GM15510 (cell line): ENCODE results near the gene CCDC24.

ENCODE experiments used
- POLR2A ChIP-seq: IDR thresholded peaks from 3 replicates; pipeline ENCODE4 v1.6.1; 2011; ENCODE audit warnings: borderline replicate concordance; ENCODE audit not compliant: insufficient read length; ENCODE audit errors: extremely low read depth

CCDC24 gene

GRCh38 chr1:43973981-43974442 is 17.4 kb upstream of the CCDC24 start:
- no peak for TF ChIP-seq POLR2A

DNA sequence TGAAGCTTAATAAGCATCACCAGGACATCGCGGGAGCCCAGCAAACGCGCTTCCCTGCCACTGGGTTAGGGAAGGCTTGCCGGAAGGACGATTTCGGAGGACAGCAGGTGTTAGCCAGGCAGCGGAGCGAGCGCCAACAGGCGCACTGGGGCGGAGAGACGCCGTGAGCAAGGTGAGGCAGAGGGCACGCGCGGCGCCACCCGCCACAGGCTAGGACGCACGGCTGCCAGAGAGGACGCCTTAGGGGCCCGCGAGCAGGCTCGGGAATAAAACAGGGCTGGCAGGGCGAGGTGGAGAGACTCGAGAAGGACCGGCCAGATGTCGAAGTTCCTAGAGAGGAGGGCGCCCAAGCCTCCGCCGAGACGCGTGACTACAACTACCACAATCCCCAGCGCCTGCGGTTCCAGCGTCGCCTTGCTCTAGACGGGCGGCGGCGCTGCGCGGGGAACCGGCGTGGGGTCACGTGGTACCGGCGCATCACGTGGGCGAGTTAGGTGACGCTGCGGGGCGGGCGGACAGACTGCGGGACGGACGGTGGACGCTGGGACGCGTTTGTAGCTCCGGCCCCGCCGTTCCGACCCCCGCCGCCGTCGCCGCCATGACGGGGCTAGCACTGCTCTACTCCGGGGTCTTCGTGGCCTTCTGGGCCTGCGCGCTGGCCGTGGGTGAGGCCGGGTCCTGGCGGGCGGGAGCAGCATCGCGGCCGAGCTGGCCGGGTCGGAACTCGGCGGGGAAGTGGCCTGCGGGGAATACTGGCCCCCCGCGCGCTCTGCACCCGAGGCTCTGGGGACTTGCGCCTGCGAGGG is 16.8 kb upstream of the CCDC24 start, which contains the start of gene ATP6V0B:
TSS of gene ATP6V0B (plus strand) at position 518 of the 806 bp plus-strand sequence. CDS start at position 599, 81 bp downstream.
- TF ChIP-seq POLR2A: peak; percentile 87

GRCh38 chr1:43975249-43975961 is 16.0 kb upstream of the CCDC24 start:
- no peak for TF ChIP-seq POLR2A

GRCh38 chr1:43976045-43976444 is 15.4 kb upstream of the CCDC24 start:
- no peak for TF ChIP-seq POLR2A

DNA sequence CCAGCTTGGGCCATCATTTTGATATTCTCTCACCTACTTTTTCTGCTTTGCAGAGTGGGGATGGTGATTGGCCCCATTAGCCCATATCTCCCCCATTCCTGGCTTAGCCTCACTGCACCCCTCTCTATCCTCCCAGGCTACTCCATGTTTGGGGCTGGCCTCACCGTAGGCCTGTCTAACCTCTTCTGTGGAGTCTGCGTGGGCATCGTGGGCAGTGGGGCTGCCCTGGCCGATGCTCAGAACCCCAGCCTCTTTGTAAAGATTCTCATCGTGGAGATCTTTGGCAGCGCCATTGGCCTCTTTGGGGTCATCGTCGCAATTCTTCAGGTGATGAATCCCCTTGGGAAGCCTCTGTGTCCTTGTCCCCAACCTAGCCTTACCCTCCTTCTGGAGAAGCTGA is 14.5 kb upstream of the CCDC24 start:
- no peak for TF ChIP-seq POLR2A

- TF ChIP-seq POLR2A: no peak
Measured at GRCh38 chr1:43977376-43978263, 13.8 kb upstream of the CCDC24 start.

DNA sequence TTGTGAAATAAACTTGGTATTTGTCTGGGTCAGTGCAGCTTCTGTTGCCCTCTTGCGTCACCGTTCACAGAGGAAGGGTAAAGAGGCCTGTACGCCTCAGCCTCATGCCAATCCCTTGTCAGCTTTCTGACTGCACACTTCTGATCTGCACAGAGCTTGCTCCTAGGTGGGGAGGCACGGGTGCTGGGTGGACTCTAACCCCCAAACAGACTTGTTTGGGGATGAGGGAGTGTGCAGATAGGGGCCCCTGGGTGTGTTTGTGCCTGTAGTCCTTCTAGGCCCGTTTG is 13.2 kb upstream of the CCDC24 start:
- no peak for TF ChIP-seq POLR2A

DNA sequence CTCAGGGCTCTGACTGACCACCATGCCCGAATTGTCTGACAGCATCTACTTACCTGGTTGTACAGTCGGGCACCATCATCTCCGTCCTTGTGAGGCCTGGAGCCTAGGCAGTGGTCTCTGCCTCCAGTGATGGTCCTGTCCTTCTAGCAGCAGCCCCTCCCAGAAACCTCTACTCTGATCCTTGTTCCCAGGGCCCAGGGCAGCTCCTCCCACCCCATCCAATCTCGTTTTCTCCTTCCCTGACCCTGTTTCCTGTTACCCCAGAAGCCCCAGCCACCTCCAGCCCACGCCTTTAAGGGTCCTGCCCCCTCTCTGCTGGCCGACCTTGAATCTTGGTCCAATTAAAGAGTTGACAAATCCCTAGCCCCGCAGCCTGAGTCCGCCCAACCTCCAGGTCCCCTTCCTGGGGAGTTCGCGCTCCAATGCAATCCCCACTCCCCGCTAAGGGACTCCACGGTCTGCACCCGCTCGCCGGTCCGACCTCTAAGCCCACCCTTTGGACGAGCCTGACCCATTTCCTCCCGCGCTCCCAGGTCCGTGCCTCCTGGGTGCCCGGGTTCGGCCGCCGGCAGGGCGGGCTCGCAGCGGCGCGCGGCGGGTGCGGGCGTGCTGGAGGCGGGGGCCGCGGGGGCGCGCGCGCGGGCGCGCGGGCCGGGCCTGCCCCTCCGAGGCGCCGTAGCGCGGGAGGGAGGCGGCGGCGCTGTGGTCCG is 12.7 kb upstream of the CCDC24 start, which contains the start of gene B4GALT2:
TSS of gene B4GALT2 (plus strand) at position 660 of the 710 bp plus-strand sequence. CDS start 1,951 bp downstream, outside the sequence.
- peak; percentile 17 for TF ChIP-seq POLR2A

- TF ChIP-seq POLR2A: no peak
Measured at GRCh38 chr1:43979261-43979527, 12.2 kb upstream of the CCDC24 start.

DNA sequence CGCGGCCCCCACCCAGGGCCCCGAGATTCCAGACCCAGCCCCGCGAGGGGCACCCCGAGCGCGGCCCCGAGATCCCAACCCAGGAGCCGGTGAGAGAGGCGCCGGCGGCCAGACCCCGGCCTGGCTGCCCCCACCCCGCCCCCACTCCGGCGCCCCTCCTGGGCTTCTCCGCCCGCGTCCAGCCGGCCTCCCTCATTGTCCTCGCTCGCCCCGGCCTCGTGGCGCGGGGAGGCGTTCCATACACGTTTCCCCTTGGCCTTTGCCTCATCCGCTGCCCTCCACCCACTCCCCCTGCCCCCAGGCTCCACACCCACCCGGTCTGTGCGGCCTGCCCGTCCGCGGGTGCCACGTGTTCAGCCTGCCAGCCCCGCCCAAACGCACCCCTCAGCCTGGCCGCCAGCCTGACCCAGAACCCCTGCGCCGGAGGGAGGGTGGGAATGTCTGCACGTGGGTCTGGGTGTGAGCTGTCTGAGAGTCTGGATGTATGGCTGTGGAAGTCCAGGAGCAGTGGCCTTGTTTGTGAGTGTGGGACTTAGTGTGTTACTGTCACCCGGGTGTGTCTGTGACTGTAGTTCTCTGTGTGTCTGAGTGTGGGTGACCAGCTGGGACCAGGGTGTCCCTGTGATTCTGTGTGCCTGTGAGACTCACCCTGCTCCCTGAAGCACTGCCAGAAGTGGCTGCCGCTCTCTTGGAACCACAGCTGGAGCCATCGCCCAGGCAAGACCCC is 11.7 kb upstream of the CCDC24 start:
- TF ChIP-seq POLR2A: peak; percentile 13

- no peak for TF ChIP-seq POLR2A
Measured at GRCh38 chr1:43980255-43981134, 10.9 kb upstream of the CCDC24 start.

DNA sequence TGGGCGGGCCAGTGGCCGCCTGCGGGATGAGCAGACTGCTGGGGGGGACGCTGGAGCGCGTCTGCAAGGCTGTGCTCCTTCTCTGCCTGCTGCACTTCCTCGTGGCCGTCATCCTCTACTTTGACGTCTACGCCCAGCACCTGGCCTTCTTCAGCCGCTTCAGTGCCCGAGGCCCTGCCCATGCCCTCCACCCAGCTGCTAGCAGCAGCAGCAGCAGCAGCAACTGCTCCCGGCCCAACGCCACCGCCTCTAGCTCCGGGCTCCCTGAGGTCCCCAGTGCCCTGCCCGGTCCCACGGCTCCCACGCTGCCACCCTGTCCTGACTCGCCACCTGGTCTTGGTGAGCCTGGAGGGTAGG is 10.3 kb upstream of the CCDC24 start:
- no peak for TF ChIP-seq POLR2A

DNA sequence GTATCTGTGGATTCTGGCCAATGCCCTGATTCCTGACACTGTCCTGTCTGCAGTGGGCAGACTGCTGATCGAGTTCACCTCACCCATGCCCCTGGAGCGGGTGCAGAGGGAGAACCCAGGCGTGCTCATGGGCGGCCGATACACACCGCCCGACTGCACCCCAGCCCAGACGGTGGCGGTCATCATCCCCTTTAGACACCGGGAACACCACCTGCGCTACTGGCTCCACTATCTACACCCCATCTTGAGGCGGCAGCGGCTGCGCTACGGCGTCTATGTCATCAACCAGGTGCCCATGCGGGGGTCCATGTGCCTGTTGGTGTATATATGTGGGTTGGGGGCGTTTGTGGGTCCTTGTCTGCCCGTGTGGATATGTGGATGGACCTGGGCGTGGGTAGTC is 9.8 kb upstream of the CCDC24 start:
- no peak for TF ChIP-seq POLR2A
